A549 (cell line): ENCODE data around the gene TCF25.

Experiments used
- TF ChIP-seq, protein P1 (sequence below): IDR thresholded peaks from 2 replicates; pipeline ENCODE4 v1.6.1; 2012
- TF ChIP-seq, protein P2 (sequence below): fragments of >200 bp; sonication (Bioruptor Twin); formaldehyde crosslinking; IDR thresholded peaks from 3 replicates; pipeline ENCODE4 v1.5.1; 2016

GRCh38 chr16:89958596-89958995 is 85.2 kb downstream of the TCF25 start:
- TF ChIP-seq, protein P1, sequence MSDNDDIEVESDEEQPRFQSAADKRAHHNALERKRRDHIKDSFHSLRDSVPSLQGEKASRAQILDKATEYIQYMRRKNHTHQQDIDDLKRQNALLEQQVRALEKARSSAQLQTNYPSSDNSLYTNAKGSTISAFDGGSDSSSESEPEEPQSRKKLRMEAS, result no peak
- TF ChIP-seq, protein P2, sequence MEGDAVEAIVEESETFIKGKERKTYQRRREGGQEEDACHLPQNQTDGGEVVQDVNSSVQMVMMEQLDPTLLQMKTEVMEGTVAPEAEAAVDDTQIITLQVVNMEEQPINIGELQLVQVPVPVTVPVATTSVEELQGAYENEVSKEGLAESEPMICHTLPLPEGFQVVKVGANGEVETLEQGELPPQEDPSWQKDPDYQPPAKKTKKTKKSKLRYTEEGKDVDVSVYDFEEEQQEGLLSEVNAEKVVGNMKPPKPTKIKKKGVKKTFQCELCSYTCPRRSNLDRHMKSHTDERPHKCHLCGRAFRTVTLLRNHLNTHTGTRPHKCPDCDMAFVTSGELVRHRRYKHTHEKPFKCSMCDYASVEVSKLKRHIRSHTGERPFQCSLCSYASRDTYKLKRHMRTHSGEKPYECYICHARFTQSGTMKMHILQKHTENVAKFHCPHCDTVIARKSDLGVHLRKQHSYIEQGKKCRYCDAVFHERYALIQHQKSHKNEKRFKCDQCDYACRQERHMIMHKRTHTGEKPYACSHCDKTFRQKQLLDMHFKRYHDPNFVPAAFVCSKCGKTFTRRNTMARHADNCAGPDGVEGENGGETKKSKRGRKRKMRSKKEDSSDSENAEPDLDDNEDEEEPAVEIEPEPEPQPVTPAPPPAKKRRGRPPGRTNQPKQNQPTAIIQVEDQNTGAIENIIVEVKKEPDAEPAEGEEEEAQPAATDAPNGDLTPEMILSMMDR, result no peak
